Measurements from ENCODE around the gene JARID2. TPM values are rescaled to one million over a fixed set of nuclear protein-coding genes. Genes with fewer than 3 reads are reported as not detected.
A peak's percentile ranks its signal among the peaks of the same experiment; 100 is the strongest.

The JARID2 gene
- total and polyA plus RNA-seq, 12 donors = 2.3 to 11.6 (median 8.7) TPM

DNA sequence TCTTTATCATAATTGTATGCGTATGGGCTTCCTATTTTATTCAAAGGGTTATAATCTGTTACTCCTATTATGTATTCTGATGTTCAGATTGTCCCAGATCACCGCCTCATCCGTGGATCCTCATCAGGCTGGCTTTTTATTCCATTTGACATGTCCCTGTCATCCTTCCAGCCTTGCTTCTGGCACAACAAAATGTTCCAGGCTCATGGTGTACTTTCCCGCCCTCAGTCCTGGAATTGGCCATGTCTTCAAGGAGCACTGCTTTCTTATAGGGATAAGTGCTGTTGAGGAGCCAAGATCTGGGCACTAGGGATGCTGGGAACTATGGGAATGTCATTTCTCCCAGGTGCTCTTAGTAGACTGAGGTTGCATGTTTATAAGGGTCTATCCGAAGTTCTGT is 207.8 kb downstream of the JARID2 start:
- Histone ChIP-seq H3K36me3 (peaks cover 0 to 33% (median 0%) of the 10 kb centered on the region in 9 donors), H3K9me3 (no peaks in the 10 kb centered on the region), H3K4me3 (no peak overlapping the region), H3K4me1 (peaks cover 3 to 68% (median 47%) of the 10 kb centered on the region in 9 donors), H3K27ac (peak overlapping the region in 9 of 10 donors; percentile 3 to 74 (median 28)), H3K27me3 (no peaks in the 10 kb centered on the region)
- WGBS, 2 donors = 61 to 71% methylated on average over 5 of the region's 5 CpGs
- TF ChIP-seq, protein P1, sequence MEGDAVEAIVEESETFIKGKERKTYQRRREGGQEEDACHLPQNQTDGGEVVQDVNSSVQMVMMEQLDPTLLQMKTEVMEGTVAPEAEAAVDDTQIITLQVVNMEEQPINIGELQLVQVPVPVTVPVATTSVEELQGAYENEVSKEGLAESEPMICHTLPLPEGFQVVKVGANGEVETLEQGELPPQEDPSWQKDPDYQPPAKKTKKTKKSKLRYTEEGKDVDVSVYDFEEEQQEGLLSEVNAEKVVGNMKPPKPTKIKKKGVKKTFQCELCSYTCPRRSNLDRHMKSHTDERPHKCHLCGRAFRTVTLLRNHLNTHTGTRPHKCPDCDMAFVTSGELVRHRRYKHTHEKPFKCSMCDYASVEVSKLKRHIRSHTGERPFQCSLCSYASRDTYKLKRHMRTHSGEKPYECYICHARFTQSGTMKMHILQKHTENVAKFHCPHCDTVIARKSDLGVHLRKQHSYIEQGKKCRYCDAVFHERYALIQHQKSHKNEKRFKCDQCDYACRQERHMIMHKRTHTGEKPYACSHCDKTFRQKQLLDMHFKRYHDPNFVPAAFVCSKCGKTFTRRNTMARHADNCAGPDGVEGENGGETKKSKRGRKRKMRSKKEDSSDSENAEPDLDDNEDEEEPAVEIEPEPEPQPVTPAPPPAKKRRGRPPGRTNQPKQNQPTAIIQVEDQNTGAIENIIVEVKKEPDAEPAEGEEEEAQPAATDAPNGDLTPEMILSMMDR (IDR thresholded peaks at IDR 0.05) = no peak
- intact Hi-C loops (cut with DNase I) = no loop called here
- DNase-seq (no peak), ATAC-seq (peak in 5 of 8 donors; percentile 22 to 88 (median 33))

DNA sequence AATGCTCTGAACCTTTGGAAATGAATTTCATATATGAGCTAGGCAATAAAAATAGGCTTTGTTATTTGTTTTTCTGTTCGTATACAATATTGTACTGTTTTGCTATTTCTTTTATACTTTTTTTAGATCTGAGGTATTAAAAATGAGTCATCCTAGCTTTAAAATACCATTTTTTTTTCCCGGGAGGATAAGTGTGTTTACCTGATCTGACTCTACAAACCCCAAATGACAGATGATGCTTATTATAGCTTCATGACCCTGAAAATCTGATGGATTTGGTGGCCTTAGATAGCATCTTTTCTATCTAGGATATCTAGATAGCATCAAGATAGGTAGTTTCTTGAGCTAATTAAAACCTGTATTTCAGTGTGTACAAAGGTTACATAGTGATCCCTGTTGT is 210.6 kb downstream of the JARID2 start:
- H3K27ac ChIP-seq = peak overlapping the region in 2 of 10 donors; percentile 9 to 32
- H3K4me1 ChIP-seq = peaks cover 3 to 76% (median 42%) of the 10 kb centered on the region in 9 donors
- H3K27me3 ChIP-seq = no peaks in the 10 kb centered on the region
- TF ChIP-seq, protein P1 (IDR thresholded peaks at IDR 0.05) = no peak
- no peak overlapping the region for H3K4me3 ChIP-seq
- intact Hi-C loops (cut with DNase I) = no loop called here
- 59 to 76% methylated on average over 2 of the region's 2 CpGs for WGBS, 2 donors
- no peak for DNase-seq
- ATAC-seq = no peak
- no peaks in the 10 kb centered on the region for H3K9me3 ChIP-seq
- peaks cover 0 to 33% (median 0%) of the 10 kb centered on the region in 9 donors for H3K36me3 ChIP-seq

GRCh38 chr6:15457121-15457650 is 211.3 kb downstream of the JARID2 start:
- ATAC-seq (no peak), DNase-seq (no peak)
- Histone ChIP-seq H3K4me1 (peaks cover 3 to 70% (median 43%) of the 10 kb centered on the region in 9 donors), H3K36me3 (peaks cover 0 to 30% (median 0%) of the 10 kb centered on the region in 9 donors), H3K27me3 (no peaks in the 10 kb centered on the region), H3K4me3 (no peak overlapping the region), H3K9me3 (no peaks in the 10 kb centered on the region), H3K27ac (peak overlapping the region in 3 of 10 donors; percentile 1 to 42 (median 3))
- 72 to 73% methylated on average over 4 of the region's 4 CpGs for WGBS, 2 donors
- TF ChIP-seq, protein P1 (IDR thresholded peaks at IDR 0.05) = no peak
- intact Hi-C loops (cut with DNase I) = no loop called here

DNA sequence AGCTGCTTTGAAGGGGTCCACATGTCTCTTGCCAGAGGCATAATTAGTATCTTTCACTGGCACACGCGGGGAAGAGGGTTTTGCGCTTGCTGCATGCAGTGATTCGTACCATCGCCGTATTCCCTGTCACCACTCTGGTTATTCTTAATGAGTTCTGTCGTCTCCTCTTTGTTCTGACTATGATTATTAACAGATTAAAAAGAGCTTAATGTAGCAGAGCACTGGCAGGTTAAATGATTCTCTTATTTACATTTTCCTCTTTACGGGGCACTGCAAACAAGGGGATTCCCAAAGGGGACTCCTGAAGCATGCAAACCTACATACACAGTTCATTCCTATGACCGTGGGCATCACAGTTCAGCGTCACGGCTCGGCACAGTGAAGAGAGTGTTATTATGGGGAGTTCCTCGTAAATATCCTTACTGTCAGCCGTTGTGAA is 212.2 kb downstream of the JARID2 start:
- intact Hi-C loops (cut with DNase I) = no loop called here
- ATAC-seq = no peak
- Histone ChIP-seq H3K4me3 (peak overlapping the region in 2 of 10 donors; percentile 6 to 9), H3K27ac (peak overlapping the region in 1 of 10 donors; percentile 3), H3K9me3 (no peaks in the 10 kb centered on the region), H3K27me3 (no peaks in the 10 kb centered on the region), H3K36me3 (peaks cover 0 to 21% (median 0%) of the 10 kb centered on the region in 9 donors), H3K4me1 (peaks cover 0 to 70% (median 45%) of the 10 kb centered on the region in 9 donors)
- WGBS, 2 donors = 49 to 50% methylated on average over 14 of the region's 14 CpGs
- TF ChIP-seq, protein P1 (IDR thresholded peaks at IDR 0.05) = no peak
- no peak for DNase-seq

All from heart right ventricle (tissue), 16 donors.